Fibroblast of pulmonary artery (primary cell): ENCODE data around the gene ANO7.

ENCODE experiments used
- DNase-seq: peaks from one replicate; pipeline ENCODE4 v3.0.0-alpha.2; 2010; ENCODE audit warnings: low read depth
- H3K4me3 ChIP-seq: replicated peaks from 2 replicates; pipeline ENCODE4 v1.5.1; 2011; ENCODE audit warnings: low read depth, mild to moderate bottlenecking, control low read depth, low read length, moderate library complexity
- CTCF ChIP-seq: IDR thresholded peaks from 2 replicates; pipeline ENCODE4 v1.5.1; 2011; ENCODE audit warnings: mild to moderate bottlenecking, control low read depth, low read length, inconsistent platforms; ENCODE audit errors: missing control alignments

The ANO7 gene

GRCh38 chr2:241188361-241189092, at the start of gene ANO7:
ANO7 (plus strand) TSS chr2:241188677; CDS start chr2:241190064, 1,387 bp downstream.
- H3K4me3 ChIP-seq: no peak within 1 kb of the TSS
- no peak for DNase-seq
- TF ChIP-seq CTCF: no peak

- TF ChIP-seq CTCF: no peak
These were observed 48.7 kb upstream of the ANO7 start for GRCh38 chr2:241139531-241140444.

GRCh38 chr2:241140445-241140840, 48.0 kb upstream of the ANO7 start:
- no peak for DNase-seq

More at GRCh38 chr2:241139531-241140444, 48.7 kb upstream of the ANO7 start:
- DNase-seq: no peak
- H3K4me3 ChIP-seq: no peak overlapping the region

GRCh38 chr2:241141214-241141770, 47.2 kb upstream of the ANO7 start:
- no peak for DNase-seq
- no peak for TF ChIP-seq CTCF
- no peak overlapping the region for H3K4me3 ChIP-seq

More at GRCh38 chr2:241140445-241140840, 48.0 kb upstream of the ANO7 start:
- H3K4me3 ChIP-seq: no peak overlapping the region
- no peak for TF ChIP-seq CTCF

GRCh38 chr2:241142063-241142462, 46.4 kb upstream of the ANO7 start:
- TF ChIP-seq CTCF: no peak
- no peak for DNase-seq
- no peak overlapping the region for H3K4me3 ChIP-seq

- no peak overlapping the region for H3K4me3 ChIP-seq
- TF ChIP-seq CTCF: no peak
- no peak for DNase-seq
These were observed 45.9 kb upstream of the ANO7 start for GRCh38 chr2:241142593-241142992.
